AG10803 (cell line): ENCODE results near the gene TGFB1.

Experiments used
- DNase-seq: peaks from one replicate; pipeline ENCODE4 v3.0.0; 2010; ENCODE audit warnings: low read depth
- H3K4me3 ChIP-seq: 2 replicates; pipeline ENCODE4 v1.5.1; 2011; ENCODE audit warnings: mild to moderate bottlenecking, low read length, control low read depth
- CTCF ChIP-seq: conservative IDR thresholded peaks from 2 replicates; pipeline ENCODE4 v1.5.1; 2011; ENCODE audit warnings: mild to moderate bottlenecking, low read length, control low read depth, inconsistent platforms

The TGFB1 gene

GRCh38 chr19:41362143-41362847 is 8.6 kb upstream of the TGFB1 start:
- no peak for TF ChIP-seq CTCF
- no peak overlapping the region for H3K4me3 ChIP-seq
- DNase-seq, result peak; percentile 44

- no peak for DNase-seq
- TF ChIP-seq CTCF, result no peak
- H3K4me3 ChIP-seq, result no peak overlapping the region
These were observed 6.0 kb upstream of the TGFB1 start for GRCh38 chr19:41359741-41360140.

GRCh38 chr19:41357746-41358145 is 4.0 kb upstream of the TGFB1 start:
- no peak for TF ChIP-seq CTCF
- no peak overlapping the region for H3K4me3 ChIP-seq
- no peak for DNase-seq

GRCh38 chr19:41356984-41357739 is 3.4 kb upstream of the TGFB1 start:
- H3K4me3 ChIP-seq, result no peak overlapping the region
- no peak for DNase-seq

GRCh38 chr19:41355802-41356201 is 2.1 kb upstream of the TGFB1 start:
- DNase-seq, result no peak
- H3K4me3 ChIP-seq, result no peak overlapping the region
- TF ChIP-seq CTCF, result no peak

More at GRCh38 chr19:41356984-41357739, 3.4 kb upstream of the TGFB1 start:
- TF ChIP-seq CTCF, result no peak

GRCh38 chr19:41355035-41355434 is 1.3 kb upstream of the TGFB1 start:
- no peak for TF ChIP-seq CTCF
- DNase-seq, result no peak
- H3K4me3 ChIP-seq, result no peak overlapping the region

GRCh38 chr19:41354343-41354953 is 726 bp upstream of the TGFB1 start:
- TF ChIP-seq CTCF, result no peak
- H3K4me3 ChIP-seq, result peak overlapping the region; percentile 52
- DNase-seq, result no peak
